Erythroblast (primary cell): ENCODE data around the gene GVQW3.

Source experiments
- GATA1 ChIP-seq: IDR thresholded peaks from 2 replicates; pipeline ENCODE4 v1.6.1; 2011; ENCODE audit warnings: low read depth, mild to moderate bottlenecking, control low read depth, low read length, moderate library complexity
- POLR2A ChIP-seq: IDR thresholded peaks from 2 replicates; pipeline ENCODE4 v1.6.1; 2011; ENCODE audit warnings: mild to moderate bottlenecking, low read length

DNA sequence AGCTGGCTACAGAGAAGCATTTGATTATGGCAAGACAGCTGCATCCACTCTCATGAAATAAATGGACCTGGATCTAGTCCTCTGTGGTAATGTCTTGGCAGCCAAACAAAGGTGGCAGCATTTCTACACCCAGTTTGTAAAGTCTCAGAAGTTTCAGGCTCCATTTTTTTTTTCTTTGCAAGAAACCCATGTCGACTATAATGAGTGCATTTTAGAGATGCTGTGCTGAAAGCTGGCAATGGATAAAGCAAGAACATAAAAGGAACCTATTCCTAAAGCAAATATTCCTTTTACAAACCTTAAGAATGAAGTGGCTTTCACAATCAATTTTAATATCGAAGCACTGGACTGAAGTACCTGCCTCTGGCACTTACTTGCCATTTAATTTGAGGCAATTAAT, 33.7 kb upstream of the GVQW3 start:
- TF ChIP-seq POLR2A, result no peak
- no peak for TF ChIP-seq GATA1
